NCI-H1417 (cell line): ENCODE measurements around the gene ADRA2C.
A peak's percentile ranks its signal among the peaks of the same experiment; 100 is the strongest.

ENCODE experiments used
- DNase-seq, 3 experiments: peaks; one replicate each; lab custom pipeline; 2025; lab: John Stamatoyannopoulos, UW

The ADRA2C gene

DNA sequence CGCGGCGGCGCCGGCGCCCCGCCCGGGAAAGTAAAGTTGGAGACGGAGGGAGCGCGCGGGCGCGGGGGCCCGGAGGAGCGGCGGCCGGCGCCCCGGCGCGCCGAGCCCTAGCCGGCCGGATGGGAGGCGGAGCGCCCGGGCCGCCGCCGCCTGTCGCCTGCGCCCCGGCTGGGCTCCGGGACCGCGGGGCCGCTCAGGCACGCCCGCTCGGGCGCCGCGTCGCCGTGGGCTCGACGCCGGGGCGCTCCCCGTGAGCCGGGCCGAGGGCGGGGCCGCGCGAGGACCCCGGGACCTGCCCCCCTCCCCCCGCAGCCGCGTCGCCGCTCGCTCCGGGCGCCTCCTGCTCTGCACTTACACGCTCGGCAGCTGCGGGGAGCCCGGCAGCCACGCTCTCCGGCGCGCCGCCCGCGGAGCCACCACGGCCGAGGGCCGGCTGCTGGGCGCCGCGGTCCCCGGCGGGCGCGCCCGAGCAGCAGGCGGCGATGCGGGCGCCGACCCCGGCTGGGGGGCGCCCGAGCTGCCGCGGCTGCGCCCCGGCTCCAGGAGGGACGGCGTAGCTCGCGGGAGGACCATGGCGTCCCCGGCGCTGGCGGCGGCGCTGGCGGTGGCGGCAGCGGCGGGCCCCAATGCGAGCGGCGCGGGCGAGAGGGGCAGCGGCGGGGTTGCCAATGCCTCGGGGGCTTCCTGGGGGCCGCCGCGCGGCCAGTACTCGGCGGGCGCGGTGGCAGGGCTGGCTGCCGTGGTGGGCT lies at the start of gene ADRA2C:
TSS of gene ADRA2C (plus strand) at position 350 of the 749 bp plus-strand sequence. CDS start at position 572, 222 bp downstream.
- no peak for DNase-seq

DNA sequence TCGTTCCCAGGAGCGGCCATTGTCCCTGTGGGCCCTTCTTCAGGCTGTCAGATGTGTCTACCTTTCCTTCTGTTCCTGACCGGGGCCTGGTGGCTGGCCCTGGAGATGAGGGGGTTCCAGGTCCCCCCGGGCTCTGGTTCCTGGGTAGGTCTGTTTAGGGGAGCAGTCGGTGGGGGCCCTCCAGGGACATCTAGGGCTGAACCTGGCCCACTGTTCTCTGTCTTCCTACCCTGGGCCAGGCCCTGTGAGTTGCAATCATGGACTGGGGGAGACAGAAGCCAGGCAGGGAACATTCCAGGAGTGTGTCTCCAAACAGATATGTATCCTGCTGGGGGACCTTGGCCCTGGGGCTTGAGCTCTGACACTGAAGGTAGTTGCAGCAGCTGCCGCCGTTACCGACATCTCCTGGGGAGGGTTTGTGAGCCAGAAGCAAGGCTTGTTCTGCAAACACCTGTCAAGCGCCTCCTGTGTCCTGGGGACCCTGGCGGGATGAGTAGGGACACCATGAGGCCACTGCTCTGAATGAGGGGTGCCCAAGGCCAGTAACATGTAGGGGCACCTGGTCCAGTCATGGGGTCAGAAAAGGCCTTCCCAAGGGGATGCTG lies 49.5 kb upstream of the ADRA2C start:
- no peak for DNase-seq

DNA sequence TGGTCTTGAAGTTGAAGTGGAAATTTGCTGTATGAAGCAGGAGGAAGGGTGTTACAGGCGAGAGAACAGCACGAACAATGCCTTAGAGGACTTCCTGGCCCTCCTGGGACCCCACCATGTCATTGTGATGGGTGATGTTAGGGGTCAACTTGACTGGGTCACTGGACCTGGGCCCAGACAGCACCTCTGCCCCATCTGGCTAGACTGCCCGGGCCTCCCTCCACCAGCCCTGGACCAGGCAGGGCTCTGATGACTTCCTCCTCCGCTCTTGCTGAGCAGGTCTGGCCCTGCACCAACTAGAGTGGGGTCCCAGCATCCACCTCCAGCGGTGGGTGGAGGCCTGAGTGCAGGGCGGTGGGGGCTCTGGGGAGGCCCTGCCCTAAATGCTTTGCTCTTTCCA lies 48.9 kb upstream of the ADRA2C start:
- no peak for DNase-seq

DNA sequence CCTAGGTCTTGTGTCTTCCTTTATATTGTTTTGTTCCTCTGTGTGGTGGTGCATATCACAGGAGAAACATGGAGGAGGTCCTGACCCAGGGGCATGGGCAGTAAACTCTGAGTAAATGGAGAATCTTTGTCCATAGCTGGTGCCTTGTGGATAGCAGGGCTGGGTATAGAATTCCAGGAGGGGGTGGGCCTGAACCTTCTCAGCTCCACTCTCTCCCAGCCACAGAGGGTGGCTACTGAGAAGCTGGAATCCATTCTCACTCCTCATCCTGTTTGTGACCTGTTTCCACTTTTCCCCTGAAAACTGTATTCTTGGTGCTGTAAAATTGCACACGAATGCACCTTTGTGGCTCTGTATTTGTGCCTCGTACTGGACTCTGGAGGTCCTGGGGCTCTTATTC lies 47.7 kb upstream of the ADRA2C start:
- DNase-seq = no peak

DNA sequence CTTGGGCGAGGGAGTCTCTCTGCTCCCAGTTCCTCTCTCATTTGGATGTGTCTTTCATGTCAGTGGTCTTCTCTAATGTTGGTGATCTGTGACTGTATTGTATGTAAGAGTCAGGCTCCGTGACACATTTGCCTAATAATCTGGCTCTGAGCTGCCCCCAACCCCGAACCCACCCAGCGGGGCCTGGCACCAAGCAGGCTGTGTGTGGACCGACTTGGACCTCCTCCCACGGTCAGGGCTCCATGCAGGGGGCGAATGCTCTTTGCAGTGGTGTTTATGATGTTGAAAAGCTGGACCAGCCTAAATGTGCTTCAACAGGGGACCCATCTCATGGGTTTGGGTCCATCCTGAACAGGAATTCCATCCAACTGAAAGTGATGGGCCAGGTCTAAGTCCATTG lies 47.0 kb upstream of the ADRA2C start:
- no peak for DNase-seq

DNA sequence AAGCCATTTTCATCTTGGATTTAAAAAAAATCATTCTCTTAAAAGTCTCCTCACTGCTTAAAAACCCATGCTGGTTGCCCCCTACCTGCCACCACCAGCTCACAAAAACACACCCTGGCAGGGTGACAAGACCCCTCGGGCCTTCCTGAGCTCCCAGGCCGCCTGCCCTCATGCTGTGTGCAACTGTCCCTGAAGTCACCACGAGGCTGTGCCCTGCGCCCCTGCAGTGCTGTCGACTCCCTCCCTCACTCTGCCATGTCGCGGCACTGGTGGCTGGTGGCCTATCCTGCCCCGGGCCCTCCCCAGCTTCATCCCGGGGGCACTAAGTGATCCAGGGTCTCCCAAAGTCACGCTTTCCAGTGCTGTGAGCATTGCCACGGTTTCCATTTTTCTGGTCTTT lies 46.3 kb upstream of the ADRA2C start:
- DNase-seq = no peak

DNA sequence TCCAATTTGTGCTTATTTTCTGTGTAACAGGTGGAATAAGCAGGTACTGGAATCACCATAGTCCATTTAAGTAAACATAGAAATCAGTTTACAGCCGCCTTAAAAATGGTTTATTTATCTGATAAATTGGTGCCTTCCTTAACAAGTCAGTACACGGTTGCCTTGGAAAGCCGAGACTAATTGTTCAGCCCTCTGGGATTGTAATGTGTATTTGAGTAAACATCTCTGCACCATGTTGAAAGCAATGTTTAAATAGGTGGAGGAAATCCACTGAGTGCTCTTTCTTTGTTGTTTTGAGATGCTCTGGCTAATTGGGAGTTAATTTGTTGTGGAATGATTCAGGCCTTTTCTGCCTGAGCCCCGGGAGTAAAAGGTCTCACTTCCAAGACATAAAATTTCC lies 45.7 kb upstream of the ADRA2C start:
- peak in 2 of 3 experiments; percentile 34 to 87 for DNase-seq

DNA sequence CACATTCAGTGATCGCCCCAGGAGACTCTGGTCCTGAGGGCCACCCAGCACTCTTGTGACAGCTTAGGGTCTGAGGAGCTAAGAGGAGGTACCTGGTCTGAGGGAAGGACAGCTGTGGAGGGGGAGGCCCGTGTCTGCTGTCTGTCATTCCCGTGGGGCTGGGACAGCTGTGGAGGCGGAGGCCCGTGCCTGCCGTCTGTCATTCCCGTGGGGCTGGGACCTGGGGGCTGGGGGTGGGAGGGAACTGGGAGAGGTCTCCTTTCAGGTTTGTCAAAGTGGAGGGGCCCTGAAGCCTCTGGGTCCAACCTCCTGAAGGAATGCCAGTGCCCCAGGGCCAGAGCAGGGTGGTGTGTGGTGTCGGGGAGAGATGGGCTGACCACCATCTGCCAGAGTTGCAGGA lies 45.0 kb upstream of the ADRA2C start:
- no peak for DNase-seq

DNA sequence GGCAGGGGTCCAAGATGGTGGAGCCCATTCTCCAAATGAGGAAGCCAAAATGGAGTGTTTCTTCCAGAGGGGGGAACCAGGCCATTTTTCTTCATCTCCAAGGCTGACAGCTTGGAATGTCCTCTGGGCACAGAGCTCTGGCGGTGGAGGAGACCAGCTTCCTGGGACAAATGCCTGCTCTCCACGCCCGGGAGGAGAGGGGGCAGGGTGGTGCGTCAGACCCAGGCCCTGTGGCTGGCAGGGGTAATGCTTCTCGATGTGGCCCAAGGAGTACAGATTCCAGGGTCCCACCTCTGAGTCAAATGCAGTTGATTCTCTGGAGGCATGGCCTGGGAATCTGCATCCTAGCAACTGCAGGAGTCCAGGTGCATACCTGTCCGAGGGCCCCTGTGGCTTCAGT lies 44.6 kb upstream of the ADRA2C start:
- DNase-seq = no peak

DNA sequence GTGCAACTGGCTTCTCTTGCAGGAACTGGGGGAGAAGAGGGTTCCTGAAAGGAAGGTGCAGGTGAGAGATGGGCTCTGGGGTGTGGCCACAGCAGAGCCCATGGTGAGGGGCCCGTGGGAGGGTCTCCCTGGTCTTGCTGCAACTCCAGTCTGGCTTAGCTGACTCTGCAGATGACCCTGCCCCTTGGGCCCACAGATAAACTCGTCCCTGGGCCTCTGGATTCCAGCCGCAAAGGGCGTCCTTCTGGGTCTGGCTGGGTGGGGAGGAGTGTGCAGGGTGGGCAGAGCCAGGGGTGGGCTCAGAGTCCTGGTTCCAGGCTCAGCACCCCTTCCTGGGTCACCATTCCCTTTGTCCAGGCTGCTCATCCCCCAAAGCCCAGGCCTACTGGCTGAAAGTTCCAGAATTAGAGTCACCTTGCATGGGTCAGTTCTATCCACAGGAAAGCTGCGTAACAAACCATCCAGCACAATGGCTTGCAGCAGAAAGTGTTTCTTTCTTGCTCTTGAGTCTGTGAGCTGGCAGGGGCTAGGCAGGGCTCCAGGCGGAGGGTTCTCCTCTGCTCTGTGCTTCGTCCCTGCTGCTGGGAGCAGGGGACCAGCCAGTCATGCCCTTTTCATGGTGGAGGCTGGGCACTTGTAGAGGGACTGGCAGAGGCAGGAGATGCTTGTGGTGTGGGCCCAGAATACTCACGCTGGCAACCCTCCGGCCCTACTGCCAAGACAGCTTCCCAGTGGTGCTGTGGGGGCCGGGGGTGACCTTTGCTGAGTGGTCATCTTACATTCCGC lies 43.5 kb upstream of the ADRA2C start:
- DNase-seq = no peak

DNA sequence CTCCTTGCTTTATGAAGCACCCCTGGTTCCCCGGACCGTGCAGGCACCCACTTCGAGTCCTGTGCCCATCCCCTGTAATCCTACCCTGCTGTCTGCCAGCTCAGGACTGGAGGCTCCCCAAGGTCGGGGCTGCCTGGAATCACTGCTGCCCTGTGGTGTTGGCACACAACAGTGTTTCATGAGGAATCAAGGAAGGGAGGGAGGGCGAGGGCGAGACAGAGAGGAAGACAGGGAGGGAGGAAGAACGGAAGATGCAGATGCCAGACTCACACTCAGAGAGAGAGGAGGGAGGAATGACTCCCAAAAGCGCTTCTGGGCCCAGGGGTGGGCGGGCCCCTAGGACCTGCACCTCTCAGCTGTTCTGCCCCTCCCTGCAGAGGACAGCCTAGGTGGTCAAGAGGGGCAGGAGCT lies 42.9 kb upstream of the ADRA2C start:
- DNase-seq = no peak

DNA sequence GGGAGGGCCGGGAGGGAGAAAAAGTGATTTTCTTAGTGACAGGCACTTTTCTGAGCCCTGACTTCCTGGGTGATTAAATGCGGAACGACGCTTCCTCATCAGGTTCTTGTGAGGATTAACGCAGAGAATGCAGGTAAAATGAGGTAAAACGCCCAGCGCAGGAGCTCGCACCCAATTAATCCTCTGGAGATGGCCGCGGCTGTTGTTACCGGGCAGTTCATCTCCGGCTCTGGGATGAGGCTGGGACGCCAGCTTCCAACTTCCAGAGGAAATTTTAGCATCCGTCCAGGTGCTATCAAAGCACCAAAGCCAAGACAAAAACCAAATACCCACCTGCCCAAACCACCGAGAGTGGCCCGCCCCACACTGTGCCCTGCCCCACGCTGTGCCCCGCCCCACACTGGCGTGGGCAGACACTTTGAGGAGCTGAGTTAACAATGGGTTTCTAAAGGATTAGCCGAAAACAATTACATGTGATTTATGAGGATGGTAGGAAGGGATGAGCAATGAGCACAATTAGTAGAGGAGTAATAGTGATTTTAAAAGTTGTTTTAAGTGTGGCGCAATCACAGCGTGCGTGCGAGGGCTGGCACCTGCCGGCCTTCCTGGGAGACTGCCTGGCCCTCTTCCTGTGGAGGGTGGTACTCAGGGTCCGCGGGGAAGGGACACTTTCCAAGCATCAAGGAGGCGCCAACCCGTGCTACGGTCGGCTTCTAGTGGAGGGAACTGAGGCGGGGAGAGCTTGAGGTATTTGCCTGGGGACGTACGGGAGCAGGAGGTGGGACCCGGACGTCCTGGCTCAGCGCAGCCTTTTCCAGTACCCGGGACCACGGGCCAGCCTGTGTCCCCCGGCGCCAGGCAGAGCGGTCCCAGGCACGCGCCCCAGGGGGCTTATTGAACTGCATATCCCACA lies 41.6 kb upstream of the ADRA2C start:
- peak in 2 of 3 experiments; percentile 35 to 53 for DNase-seq

DNA sequence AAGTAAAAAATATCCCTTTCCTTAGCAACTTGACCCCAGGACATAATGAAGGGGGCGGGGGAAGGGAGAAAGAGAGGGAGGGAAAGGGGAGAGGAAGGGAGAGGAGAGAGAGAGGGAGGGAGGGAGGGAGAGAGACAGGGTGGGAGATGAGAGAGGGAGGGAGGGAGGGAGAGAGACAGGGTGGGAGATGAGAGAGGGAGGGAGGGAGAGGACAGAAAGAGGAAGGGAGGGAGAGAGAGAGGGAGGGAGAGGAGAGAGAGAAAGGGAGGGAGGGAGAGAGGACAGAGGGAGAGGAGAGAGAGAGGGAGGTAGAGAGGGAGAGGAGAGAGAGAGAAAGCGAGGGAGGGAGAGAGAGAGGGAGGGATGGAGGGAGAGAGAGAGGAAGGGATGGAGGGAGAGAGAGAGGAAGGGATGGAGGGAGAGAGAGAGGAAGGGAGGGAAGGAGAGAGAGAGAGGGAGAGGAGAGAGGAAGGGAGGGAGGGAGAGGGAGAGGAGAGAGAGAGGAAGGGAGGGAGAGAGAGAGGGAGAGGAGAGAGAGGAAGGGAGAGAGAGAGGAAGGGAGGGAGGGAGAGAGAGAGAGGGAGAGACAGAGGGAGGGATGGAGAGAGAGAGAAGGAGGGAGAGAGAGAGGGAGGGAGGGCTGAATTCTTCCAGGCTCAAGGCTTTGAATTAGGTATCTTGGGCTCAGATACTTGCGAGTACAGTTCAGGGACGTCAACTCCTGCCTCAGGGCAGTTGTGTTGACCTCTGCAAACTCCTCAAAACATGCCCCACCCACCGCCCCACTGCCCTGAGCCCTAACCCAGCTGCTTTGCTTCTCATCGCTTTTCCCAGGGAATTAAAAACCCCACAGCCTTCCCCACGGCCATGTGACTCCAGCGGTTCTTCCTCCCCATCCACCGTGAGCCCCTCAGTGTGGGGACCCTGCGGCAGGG lies 40.0 kb upstream of the ADRA2C start:
- no peak for DNase-seq

DNA sequence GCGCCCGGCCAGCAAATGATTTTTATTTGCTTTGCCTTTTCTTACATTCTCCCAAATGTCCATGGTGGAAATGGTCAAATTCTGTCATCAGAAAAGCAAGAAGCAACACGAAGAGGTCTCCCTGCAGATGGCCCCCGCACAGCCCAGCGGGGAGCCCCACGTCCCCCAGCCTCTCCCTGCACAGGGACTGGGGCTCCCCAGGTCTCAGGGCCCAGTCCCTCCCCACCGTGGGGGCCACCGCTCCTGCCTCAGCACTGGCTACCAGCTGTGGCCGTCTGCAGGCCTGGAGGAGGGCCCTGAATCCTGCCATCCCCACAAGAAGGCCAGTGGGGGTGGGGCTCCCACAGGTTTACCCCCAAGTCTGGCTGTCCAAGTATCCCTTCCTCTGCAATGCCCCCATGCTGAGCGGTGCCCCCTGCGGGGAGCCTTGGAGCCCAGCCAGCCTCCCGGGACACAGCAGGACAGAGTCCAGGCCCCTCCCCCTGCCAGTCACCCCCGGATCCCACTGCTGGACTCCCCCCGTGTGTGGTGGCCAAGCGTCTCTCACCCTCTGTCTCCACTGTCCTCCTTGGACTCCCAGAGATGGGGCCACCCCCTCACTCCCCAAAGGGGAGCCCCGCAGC lies 38.2 kb upstream of the ADRA2C start:
- no peak for DNase-seq

DNA sequence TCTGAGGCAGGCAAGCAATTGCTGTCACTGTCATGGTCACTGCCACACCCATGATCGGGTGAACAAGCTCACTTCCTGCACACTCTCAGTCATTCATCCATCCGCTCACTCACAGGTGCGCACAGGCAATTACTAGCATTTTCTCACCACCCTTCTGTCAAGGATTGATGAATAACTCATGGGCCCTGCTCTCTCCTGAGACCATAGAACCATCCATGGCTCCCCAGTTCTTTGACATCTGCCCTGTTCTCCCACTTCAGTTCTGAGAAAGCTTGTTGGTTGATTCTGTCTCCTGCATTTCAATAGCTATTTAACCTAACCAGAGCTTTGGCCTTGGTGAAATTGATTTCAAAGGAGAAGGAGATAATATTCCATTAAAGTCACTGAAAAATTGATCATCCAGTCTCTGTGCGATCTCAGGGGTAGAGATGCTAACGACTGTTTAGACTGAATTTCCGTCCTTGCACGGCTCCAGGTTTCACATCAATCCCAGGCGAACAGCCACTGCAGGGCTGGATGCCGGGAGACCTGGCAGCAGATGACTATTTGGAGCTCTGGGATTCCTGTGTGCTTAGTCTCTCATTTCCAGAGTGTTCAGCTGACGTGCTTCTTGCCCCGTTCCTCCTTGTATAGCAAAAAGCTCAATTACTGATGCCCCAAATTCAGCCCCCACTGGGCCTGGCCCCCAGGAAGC lies 36.9 kb upstream of the ADRA2C start:
- DNase-seq = no peak

DNA sequence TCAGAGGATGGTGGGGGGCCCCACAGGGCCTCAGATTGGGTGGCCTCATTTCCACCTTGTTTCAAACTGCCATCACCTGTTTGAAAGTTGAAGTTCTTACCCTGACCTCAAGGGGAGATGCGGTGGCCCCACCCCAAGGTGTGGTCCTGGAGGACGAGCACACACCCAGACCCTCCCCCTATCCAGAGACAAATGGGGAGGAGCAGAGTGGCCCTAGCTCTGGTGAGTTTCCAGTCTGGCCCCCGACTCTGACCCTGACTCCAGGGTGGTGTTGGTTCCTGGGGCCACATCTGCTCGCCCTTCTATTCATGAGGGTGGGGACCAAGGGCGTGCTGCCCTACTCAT lies 36.3 kb upstream of the ADRA2C start:
- DNase-seq = no peak

DNA sequence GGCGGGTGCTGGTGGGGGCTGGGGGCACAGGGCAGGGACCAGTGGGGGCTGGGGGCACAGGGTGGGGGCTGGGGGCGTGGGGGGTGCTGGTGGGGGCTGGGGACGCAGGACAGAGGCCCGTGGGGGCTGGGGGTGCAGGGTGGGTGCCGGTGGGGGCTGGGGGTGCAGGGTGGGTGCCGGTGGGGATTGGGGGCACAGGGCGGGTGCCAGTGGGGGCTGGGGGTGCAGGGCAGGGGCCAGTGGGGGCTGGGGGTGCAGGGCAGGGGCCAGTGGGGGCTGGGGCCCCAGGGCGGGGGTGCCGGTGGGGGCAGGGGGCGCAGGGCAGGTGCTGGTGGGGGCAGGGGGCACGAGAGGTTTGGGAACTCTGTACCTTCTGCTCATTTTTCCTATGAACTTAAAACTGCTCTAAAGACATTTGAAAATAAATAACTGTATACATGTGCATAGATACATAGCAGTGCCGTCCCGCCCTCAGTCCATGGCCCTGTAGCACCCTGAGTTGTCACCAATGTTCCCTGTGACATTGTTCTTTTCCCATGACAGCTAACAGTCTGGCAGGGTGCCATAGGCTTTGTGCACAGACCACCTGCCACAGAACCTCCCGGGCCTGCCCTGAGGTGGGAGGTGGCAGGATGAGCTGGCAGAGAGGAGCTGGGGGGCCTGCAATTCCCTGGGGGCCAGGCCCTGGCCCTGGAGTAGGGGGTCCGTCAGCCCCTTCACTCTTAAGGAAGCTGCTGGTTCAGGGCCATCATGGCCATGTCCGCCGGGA lies 35.6 kb upstream of the ADRA2C start:
- DNase-seq = no peak

DNA sequence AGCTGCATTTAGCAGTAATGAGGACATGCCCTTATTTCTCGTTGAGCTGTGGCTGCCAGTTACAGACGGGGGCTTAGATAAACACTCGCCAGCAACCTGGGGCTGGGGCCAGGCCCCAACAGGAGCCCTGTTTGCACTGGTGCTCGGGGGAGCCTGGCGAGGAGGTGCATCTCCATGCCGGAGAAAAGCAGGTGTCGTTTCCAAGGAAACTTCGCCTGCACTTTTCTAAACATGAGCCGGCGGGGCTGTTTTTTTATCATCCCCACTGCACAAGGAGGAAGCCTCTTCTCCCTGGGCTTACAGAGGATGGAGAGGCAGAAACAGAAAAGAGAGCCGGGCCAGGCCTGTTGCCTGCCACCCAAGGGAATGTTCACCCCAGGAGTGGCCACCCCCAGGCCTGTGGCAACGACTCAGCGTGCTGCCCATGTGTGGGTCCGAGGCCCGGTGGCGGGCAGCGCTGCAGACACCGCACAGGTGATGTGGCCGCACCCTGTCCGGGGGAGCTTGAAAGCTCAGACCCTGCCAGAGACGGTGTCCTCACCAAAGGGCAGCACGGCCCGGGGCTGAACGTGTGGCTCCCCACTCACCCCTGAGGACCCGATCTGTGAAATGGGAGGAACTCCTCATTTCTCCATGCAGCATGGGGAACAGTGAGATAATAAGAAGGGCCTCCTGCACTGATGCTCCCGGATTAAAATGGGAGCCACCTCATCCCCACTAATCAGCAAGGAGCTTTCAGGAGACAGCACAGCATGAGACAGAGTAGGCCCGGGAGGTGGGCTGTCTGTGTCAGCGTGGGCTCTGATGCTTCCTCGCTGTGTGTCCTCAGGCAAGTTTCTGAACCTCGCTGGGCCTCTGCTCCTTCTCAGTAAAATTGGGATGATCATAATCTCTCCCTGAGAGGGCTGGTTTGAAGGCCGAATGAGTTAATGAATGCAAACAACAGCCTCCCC lies 33.8 kb upstream of the ADRA2C start:
- peak in 1 of 3 experiments; percentile 40 for DNase-seq
